Iris pigment epithelial cell (primary cell): ENCODE data around the gene NSDHL.
A peak's percentile ranks its signal among the peaks of the same experiment; 100 is the strongest.

Experiments
- DNase-seq: peaks from one replicate; pipeline ENCODE4 v3.0.0-alpha.2; 2011; ENCODE audit warnings: low read depth

Gene NSDHL

DNA sequence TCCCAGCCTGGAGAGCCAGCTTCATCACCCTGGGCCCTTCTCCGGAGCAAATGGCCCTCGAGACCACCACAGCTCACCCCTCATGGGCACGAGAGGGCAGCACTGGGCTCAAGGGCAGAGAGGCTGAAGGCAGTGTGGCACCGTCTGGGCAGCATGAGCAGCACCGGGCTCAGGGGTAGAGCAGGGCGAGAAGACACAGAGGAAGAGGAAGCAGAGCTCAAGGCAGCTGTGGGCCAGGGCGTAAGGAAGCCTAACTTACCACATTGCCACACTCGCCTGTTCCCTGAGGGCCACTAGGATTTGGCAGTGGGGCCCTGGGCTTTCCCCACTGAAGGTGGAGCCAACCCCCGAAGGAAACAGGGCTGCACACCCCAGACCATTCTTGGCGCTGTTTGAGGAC, 82.5 kb downstream of the NSDHL start:
- DNase-seq: no peak

DNA sequence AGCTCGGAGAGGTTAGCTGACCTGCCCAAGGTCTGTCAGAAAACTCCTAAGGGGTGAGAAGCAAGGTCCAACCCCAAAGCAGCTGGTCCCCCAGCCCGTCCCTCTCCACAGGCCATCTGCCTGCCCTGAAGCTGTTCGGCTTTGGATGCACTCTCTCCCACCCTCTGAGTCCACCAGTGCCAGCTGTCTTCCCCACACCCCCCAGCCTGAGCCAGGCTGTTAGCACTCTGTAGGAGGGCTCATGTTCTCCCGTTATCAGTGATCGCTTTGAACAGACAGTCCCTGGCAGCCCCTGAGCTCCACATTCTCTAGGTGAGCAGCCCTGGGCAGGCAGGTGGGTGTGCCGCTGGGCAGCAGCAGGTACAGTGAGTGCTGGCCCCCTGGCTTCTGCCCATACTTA, 83.0 kb downstream of the NSDHL start:
- no peak for DNase-seq

DNA sequence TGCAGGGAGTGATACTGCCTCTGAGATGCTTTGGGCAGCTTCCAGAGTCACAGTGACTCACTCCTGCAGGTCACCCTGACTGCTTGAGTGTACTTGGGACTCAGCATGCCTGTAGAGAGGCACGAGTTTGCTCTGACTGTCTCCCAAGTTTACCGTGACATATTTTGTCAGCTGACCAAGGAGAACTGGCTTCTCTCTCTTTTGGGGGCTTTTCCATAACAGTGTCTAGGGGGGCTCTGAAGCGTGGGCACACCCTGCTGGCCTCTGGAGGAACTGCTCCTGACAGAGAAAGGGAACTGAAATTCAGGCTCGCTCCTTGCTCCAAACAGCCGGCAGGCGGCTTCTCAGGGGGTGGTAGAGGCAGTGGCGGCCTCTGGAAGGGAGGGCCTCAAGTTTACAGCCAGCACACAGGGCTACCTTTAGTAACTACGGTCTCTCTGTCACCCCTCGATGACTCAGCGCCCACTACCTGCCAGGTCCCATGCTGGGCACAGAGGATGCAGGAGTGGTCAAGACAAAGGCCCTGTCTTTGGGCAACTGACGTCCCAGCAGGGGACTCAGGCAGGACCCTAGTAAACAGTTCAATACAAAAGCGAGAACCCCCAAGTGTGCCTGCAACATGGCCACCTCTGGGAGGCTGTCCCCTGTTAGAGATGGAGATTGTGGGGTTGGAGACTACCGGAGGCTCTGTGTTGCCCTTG, 84.8 kb downstream of the NSDHL start:
- peak; percentile 35 for DNase-seq

DNA sequence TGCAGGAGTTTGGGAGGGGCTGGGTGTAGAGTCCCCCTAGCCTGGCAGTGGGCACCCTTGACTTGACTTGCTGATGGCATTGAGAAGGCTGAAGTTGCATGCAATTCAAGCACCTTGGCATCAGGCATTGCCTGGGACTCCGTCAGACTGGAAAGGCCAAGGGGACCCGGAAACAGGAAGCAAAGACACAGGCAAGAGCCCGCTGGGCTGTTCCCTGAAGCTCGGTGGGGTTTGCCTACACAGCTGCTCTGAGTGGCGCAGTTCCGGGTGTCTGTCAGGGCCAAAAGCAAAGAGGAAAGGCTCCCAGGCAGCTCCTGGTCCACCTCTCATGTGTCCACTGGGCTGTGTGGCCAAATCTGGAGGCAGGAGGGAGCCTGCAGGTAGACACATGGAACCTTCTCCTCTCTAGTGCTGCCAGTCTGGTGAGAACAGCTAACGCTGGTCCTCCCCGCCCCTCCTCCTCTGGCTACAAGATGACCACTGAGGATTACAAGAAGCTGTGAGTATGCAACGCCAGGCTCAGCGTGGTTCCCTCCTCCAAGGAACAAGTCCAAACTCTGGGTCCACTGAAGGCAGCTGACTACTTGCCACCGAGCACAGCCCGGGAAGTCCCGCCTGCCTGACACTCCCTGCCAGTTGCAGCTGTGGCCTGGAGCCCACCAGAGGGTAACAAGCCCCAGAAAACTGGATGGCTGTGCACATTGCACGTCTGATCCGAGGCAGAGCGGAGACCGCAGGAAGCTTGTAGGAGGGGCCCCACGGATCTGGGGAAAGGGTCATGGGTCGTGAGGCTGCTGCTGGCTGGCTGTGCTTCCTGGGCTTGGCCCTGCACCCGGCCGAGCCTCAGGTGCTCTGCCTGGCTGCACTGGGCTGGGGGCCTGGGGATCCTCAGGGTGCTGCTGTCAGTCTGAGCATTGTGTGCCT, 87.1 kb downstream of the NSDHL start:
- no peak for DNase-seq

DNA sequence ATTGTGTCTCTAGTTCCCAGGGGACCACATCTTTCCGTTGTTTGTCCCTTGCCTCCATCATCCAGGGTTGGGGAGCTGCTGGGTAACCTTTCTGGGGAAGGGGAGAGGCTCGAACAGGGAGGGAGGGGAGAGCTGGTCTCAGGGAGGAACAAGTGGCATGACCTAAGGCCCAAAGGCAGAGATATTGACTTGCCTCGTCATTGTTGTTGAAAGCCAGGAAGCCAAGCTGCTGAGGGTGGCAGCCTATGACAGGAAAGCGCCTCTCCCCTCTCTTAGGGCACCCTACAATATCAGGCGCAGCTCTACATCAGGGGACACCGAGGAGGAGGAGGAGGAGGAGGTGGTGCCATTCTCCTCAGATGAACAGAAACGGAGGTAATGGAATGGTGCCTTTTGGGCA, 87.8 kb downstream of the NSDHL start:
- DNase-seq: no peak
